Measurements from ENCODE around the gene HSD3B1. TPM values are rescaled to one million over a fixed set of nuclear protein-coding genes. Genes with fewer than 3 reads are reported as not detected.

The HSD3B1 gene
- polyA plus RNA-seq, 1 of the 3 experiments (the other 2 are of a cell fraction): not detected

DNA sequence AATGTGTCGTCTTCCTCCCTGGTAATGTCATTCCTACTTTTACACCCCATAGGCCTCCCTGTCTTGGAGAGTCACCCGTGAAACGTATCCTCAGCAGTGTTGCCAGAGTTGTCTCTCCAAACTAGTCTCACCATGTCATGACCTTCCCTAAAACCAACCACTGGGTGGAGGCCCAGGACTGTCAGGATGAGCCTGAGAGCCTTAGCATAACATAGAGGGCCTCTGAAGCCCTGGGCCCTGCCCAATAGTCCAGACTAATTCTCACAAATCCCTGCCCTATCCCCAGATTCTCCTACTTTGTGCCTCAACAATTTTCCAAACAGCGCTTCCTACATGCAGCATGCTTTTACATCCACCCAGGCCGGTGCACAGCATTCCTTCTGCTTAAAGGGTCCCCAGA is 29.3 kb upstream of the HSD3B1 start:
- TF ChIP-seq, protein P1, sequence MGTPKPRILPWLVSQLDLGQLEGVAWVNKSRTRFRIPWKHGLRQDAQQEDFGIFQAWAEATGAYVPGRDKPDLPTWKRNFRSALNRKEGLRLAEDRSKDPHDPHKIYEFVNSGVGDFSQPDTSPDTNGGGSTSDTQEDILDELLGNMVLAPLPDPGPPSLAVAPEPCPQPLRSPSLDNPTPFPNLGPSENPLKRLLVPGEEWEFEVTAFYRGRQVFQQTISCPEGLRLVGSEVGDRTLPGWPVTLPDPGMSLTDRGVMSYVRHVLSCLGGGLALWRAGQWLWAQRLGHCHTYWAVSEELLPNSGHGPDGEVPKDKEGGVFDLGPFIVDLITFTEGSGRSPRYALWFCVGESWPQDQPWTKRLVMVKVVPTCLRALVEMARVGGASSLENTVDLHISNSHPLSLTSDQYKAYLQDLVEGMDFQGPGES (IDR thresholded peaks at IDR 0.05; ENCODE audit: low read depth, low read length): no peak
- TF ChIP-seq FOXM1 (IDR thresholded peaks at IDR 0.05; ENCODE audit: low read depth) (no peak), FOSL2 (IDR thresholded peaks at IDR 0.05; ENCODE audit: borderline replicate concordance, low read depth) (no peak), YY1 (IDR thresholded peaks at IDR 0.05; ENCODE audit: low read depth) (no peak), JUND (IDR thresholded peaks at IDR 0.05) (no peak), EZH2phosphoT487 (IDR thresholded peaks at IDR 0.05; ENCODE audit: borderline replicate concordance, low read depth) (no peak), FOXJ3 (CRISPR knock-in tag; IDR thresholded peaks at IDR 0.05) (no peak), MAX (IDR thresholded peaks at IDR 0.05; ENCODE audit: low read depth) (no peak), ZBTB33 (IDR thresholded peaks at IDR 0.05; ENCODE audit: borderline replicate concordance, low read depth) (no peak), EP300 (IDR thresholded peaks at IDR 0.05; ENCODE audit: borderline replicate concordance in 1 of 2, low read depth in 1 of 2, low read length in 1 of 2) (no peak), ELF1 (IDR thresholded peaks at IDR 0.05) (no peak), CHD2 (IDR thresholded peaks at IDR 0.05; ENCODE audit: low read length, partially characterized antibody) (no peak), SIN3A (IDR thresholded peaks at IDR 0.05; ENCODE audit: borderline replicate concordance, low read depth, low read length) (no peak), POLR2AphosphoS5 (IDR thresholded peaks at IDR 0.05; ENCODE audit: low read depth, low read length) (no peak), NRF1 (IDR thresholded peaks at IDR 0.05; ENCODE audit: low read depth, low read length) (no peak)
- TF ChIP-seq, protein P2, sequence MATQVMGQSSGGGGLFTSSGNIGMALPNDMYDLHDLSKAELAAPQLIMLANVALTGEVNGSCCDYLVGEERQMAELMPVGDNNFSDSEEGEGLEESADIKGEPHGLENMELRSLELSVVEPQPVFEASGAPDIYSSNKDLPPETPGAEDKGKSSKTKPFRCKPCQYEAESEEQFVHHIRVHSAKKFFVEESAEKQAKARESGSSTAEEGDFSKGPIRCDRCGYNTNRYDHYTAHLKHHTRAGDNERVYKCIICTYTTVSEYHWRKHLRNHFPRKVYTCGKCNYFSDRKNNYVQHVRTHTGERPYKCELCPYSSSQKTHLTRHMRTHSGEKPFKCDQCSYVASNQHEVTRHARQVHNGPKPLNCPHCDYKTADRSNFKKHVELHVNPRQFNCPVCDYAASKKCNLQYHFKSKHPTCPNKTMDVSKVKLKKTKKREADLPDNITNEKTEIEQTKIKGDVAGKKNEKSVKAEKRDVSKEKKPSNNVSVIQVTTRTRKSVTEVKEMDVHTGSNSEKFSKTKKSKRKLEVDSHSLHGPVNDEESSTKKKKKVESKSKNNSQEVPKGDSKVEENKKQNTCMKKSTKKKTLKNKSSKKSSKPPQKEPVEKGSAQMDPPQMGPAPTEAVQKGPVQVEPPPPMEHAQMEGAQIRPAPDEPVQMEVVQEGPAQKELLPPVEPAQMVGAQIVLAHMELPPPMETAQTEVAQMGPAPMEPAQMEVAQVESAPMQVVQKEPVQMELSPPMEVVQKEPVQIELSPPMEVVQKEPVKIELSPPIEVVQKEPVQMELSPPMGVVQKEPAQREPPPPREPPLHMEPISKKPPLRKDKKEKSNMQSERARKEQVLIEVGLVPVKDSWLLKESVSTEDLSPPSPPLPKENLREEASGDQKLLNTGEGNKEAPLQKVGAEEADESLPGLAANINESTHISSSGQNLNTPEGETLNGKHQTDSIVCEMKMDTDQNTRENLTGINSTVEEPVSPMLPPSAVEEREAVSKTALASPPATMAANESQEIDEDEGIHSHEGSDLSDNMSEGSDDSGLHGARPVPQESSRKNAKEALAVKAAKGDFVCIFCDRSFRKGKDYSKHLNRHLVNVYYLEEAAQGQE (IDR thresholded peaks at IDR 0.05; ENCODE audit: low read depth, low read length): no peak
- no peak overlapping the region for H3K27ac ChIP-seq (ENCODE audit: low read depth in 2 of 2, low read length in 1 of 2)
- peaks cover 30% of the 10 kb centered on the region; the same call in 1 of the 2 replicates for H3K27me3 ChIP-seq (ENCODE audit: insufficient read depth)
- no peak for DNase-seq
- no peak overlapping the region for H3K4me3 ChIP-seq (ENCODE audit: low read depth in 2 of 2, low read length in 1 of 2)
- no peaks in the 10 kb centered on the region for H3K9me3 ChIP-seq
- CTCF ChIA-PET: no interaction called here
- H3K9ac ChIP-seq: no peak overlapping the region
- 27% methylated on average over 5 of the region's 5 CpGs for WGBS (ENCODE audit: low lambda C conversion rate)
- no peak overlapping the region for H2AFZ ChIP-seq (ENCODE audit: low read depth)
- no peaks in the 10 kb centered on the region for H3K36me3 ChIP-seq (replicated peaks in 1 of 2; ENCODE audit: control insufficient read depth in 1 of 2, insufficient read depth in 2 of 2, low read length in 1 of 2)
- H3K4me1 ChIP-seq (ENCODE audit: control insufficient read depth in 1 of 2, insufficient read depth in 2 of 2, low read depth in 1 of 2, low read length in 1 of 2): no peaks in the 10 kb centered on the region
- no peak overlapping the region for H3K4me2 ChIP-seq
- no peaks in the 10 kb centered on the region for H3F3A ChIP-seq (replicated peaks; ENCODE audit: insufficient read depth)
- H3K79me2 ChIP-seq (ENCODE audit: insufficient read depth): no peaks in the 10 kb centered on the region
- POLR2A ChIA-PET: no interaction called here
- no peaks in the 10 kb centered on the region for H4K20me1 ChIP-seq (ENCODE audit: insufficient read depth)
- H3K9me2 ChIP-seq: no peaks in the 10 kb centered on the region
